GM13977 (cell line): ENCODE data around the gene CLEC18A.
"Not testable (repeated sequence)": the region's sequence is repeated elsewhere in the genome, so short reads cannot be mapped to it uniquely, and the experiment has no call there.

Source experiments
- DNase-seq: peaks from one replicate; pipeline ENCODE4 v3.0.0; 2012; ENCODE audit warnings: low spot score
- in situ Hi-C: fragments of 300-500 bp; cut with MboI; formaldehyde crosslinking; loops from one replicate; pipeline ENCODE4 v1.12.0; 2022; ENCODE audit warnings: low sequenced_read_pairs, low pct_unique_long_range_greater_than_20kb, mixed read lengths, inconsistent platforms; ENCODE audit not compliant: unreplicated experiment
- TF ChIP-seq, protein P1 (sequence below): IDR thresholded peaks from 2 replicates; pipeline ENCODE4 v1.5.1; 2012; ENCODE audit warnings: mild to moderate bottlenecking, control low read depth; ENCODE audit not compliant: insufficient read depth; ENCODE audit errors: extremely low read depth, missing control alignments

Gene CLEC18A

DNA sequence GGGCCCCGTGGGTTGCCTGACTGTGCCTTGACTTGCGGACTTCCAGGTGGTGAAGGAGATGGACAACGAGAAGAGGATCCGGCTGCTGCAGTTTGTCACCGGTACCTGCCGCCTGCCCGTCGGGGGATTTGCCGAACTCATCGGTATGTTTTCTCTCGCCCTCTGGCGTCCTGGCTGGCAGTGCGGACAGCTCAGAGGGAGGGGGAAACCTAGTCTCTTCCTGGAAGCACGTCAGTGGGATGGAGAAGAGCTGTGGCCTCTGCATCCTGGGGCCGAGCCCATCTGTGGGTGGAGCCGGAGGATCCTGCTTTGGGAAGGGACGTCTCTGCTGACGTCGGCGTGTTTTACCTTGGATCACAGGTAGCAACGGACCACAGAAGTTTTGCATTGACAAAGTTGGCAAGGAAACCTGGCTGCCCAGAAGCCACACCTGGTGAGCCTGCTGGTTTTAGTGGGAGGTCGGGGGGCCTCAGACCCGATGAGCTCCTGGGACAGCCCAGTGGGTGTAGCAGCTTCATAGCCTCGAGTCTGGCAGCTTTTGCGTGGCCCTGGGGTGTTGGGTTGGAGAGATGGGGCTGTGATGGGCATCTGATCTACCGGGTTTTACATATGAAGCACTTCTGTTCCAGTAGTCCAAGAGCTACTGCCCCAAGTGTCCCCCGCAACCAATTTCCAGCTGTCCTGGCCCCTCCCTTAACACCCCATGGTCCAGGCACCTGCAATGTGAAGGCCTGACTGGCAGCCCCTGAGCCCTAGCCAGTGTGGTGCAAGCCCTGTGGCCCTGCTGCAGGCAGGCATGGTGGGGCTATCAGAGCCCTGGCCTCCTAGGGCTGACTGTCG, 11.9 kb upstream of the CLEC18A start:
- in situ Hi-C loops, result no loop called here
- no peak for DNase-seq
- TF ChIP-seq, protein P1, sequence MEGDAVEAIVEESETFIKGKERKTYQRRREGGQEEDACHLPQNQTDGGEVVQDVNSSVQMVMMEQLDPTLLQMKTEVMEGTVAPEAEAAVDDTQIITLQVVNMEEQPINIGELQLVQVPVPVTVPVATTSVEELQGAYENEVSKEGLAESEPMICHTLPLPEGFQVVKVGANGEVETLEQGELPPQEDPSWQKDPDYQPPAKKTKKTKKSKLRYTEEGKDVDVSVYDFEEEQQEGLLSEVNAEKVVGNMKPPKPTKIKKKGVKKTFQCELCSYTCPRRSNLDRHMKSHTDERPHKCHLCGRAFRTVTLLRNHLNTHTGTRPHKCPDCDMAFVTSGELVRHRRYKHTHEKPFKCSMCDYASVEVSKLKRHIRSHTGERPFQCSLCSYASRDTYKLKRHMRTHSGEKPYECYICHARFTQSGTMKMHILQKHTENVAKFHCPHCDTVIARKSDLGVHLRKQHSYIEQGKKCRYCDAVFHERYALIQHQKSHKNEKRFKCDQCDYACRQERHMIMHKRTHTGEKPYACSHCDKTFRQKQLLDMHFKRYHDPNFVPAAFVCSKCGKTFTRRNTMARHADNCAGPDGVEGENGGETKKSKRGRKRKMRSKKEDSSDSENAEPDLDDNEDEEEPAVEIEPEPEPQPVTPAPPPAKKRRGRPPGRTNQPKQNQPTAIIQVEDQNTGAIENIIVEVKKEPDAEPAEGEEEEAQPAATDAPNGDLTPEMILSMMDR, result no peak

DNA sequence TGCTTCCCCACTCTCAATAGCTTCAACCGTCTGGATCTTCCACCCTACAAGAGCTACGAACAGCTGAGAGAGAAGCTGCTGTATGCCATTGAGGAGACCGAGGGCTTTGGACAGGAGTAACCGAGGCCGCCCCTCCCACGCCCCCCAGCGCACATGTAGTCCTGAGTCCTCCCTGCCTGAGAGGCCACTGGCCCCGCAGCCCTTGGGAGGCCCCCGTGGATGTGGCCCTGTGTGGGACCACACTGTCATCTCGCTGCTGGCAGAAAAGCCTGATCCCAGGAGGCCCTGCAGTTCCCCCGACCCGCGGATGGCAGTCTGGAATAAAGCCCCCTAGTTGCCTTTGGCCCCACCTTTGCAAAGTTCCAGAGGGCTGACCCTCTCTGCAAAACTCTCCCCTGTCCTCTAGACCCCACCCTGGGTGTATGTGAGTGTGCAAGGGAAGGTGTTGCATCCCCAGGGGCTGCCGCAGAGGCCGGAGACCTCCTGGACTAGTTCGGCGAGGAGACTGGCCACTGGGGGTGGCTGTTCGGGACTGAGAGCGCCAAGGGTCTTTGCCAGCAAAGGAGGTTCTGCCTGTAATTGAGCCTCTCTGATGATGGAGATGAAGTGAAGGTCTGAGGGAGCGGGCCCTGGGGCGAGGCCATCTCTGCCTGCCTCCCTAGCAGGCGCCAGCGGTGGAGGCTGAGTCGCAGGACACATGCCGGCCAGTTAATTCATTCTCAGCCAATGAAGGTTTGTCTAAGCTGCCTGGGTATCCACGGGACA, 11.1 kb upstream of the CLEC18A start:
- in situ Hi-C loops, result no loop called here
- no peak for DNase-seq
- TF ChIP-seq, protein P1, result no peak

DNA sequence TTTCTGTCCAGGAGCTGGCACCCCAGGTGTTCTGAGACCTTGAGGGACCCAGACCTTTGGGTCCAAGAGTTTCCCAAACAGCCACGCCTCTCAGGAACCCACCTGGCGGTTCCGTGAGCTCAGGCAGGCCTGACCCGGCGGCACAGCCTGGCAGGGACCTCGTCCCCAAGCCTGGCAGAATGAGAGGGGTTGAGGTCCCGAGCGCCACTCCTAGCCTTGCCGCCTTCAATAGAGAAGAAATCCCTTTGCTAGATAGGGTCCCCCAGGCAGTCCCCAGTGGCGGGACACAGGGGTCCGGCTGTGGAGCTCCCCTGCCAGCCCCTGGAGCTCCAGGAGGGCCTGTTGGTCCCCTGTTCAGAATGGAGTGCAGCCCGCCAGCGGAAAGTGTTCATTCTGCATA, 10.5 kb upstream of the CLEC18A start:
- in situ Hi-C loops, result no loop called here
- TF ChIP-seq, protein P1, result no peak
- DNase-seq, result no peak

DNA sequence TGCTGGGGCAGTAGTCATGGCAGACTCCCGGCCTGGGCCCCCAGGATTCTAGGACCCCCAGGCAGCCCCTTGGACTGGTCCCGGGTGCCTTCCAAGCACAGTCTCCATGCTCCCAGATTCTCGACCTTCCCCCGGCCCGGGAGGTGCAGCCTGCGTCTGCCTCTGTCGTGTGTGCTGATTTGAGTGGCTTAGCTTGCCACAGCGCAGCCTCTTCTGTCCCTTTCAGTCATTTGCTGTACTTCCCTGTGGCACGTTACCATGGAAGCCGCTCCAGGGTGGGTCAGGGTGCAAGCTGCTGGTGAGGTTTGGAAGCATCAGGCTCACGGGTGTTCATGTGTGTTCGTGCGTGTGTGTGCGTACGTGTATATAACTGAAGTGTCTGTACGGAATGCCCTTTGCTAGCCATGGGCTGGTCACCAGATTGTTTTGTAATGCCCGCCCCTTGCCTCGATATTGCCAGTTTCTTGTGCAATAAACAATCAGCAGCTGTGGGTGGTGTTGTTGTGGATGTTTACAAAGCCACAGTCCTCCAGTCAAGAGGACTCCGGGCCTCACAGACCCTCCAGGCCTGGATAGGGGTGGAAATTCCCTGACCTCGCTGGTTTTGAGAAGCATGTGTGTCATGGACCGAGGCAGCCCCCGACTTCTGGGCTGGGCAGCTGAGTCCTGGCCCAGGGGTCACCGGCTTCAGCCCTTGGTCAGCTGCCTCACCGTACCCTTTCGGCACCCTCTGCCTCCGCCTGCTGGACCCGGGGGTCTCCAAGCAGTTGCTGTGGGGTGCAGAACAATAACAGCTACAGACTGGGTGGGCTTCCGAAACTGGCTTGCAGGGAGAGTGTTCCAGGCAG, 9.7 kb upstream of the CLEC18A start:
- DNase-seq, result no peak
- in situ Hi-C loops, result no loop called here
- TF ChIP-seq, protein P1, result no peak

DNA sequence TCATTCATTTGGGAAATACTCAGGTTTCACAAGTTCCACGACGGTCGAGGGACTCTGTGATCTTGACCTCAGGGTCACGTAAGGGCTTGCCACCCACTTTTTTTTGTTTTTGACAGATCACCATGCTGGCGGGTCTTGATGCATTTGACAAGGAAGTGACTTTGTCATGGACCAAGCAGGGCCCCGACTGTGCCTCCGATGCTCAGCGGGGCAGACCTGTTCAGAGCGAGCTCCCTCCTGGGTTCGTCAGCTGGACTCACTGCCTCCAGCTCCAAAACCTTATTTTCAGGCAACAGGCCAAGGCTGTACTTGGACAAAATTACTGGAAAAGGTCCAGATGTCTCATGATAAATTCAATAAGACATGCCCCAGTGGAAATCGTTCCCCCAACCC, 9.0 kb upstream of the CLEC18A start:
- in situ Hi-C loops, result no loop called here
- TF ChIP-seq, protein P1, result no peak
- no peak for DNase-seq

DNA sequence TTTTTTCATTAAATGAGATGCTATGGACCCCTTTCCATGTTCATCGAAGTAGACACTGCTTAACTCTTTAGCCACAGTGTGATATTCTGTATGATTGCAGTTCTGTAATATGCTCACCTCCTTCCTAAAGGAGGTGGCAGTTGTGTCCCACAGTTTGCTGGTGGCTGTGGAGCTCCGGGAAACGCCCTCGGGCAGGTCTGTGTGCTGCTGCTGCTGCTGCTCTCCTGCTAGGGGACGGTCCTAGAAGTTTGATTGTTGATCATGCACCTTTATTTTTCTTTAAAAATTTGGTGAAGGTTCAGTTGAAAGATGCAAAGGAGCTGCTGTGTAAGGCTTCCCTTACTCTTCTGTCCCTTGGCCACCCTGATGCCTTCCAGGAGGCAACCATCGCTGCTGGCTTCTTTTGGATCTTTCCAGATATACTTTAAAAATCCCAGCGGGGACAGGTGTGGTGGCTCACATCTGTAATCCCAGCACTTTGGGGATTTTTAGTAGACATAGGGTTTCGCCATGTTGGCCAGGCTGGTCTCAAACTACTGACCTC, 8.4 kb upstream of the CLEC18A start:
- in situ Hi-C loops, result no loop called here
- TF ChIP-seq, protein P1, result no peak
- DNase-seq, result no peak

DNA sequence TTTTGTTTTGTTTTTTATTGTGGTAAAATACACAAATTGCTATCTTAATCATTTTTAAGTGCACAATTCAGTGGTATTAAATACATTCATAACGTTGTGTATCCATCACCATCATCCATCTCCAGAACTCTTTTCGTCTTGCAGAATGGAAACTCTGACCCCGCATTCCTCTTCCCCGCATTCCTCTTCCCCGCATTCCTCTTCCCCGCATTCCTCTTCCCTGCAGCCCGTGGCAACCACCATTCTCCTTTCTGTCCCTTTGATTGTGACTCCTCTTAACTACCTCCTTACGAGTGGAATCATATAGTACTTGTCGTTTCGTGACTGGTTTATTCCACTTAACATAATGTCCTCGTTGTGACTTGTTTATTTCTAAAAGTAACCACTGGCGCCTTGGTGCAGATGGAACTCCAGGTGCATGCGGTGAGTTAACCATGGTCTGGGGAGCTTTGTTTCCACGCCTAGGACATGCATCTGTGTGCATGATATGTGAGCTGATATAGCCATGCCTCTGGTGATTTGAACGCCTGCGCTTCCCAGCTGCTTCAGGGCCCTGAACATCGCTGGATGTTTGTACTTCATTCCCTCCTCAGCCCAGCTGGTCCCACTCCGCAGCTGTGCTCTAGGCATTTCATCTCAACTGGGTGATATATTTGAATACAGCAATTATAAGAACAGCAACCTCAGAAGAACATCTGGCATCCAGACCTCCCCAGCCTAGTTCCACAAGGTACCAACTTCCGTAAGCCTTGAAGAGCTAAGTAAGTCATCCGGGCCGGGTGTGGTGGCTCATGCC, 7.7 kb upstream of the CLEC18A start:
- in situ Hi-C loops, DNase-seq: not testable (repeated sequence)

DNA sequence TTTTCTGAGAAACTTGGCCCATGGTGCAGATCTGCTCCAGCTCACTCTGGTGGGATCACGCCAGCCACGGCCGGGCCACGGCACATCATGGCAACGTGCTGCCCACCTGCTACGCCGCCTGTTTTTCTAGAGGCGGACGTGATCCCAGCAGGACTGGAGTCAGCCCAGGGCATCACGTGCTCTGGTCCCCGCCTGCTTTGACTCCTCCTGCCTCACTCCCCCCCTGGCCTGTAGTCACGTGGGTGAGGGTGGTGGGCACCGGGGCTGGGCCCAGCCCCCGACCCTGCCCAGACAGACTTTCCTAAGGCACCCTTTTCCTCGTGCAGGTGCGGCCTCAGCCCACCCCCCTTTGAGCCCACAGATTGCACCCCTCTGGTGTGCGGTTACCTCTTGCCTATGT, 723 bp upstream of the CLEC18A start:
- DNase-seq, in situ Hi-C loops: not testable (repeated sequence)
